ENCODE results near the gene BRD2.

GRCh38 chr6:32983493-32983848 is 15.1 kb downstream of the BRD2 start:
- TF ChIP-seq GATA2 (IDR thresholded peaks at IDR 0.05; ENCODE audit: low read depth, low read length) (no peak), GATA3 (IDR thresholded peaks at IDR 0.05; ENCODE audit: low read depth, low read length) (no peak)

All from SH-SY5Y (cell line).